ENCODE measurements around the gene DDX50.
A peak's percentile ranks its signal among the peaks of the same experiment; 100 is the strongest.
"Not testable (repeated sequence)": the region's sequence is repeated elsewhere in the genome, so short reads cannot be mapped to it uniquely, and the experiment has no call there.

DDX50 gene, protein sequence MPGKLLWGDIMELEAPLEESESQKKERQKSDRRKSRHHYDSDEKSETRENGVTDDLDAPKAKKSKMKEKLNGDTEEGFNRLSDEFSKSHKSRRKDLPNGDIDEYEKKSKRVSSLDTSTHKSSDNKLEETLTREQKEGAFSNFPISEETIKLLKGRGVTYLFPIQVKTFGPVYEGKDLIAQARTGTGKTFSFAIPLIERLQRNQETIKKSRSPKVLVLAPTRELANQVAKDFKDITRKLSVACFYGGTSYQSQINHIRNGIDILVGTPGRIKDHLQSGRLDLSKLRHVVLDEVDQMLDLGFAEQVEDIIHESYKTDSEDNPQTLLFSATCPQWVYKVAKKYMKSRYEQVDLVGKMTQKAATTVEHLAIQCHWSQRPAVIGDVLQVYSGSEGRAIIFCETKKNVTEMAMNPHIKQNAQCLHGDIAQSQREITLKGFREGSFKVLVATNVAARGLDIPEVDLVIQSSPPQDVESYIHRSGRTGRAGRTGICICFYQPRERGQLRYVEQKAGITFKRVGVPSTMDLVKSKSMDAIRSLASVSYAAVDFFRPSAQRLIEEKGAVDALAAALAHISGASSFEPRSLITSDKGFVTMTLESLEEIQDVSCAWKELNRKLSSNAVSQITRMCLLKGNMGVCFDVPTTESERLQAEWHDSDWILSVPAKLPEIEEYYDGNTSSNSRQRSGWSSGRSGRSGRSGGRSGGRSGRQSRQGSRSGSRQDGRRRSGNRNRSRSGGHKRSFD

DNA sequence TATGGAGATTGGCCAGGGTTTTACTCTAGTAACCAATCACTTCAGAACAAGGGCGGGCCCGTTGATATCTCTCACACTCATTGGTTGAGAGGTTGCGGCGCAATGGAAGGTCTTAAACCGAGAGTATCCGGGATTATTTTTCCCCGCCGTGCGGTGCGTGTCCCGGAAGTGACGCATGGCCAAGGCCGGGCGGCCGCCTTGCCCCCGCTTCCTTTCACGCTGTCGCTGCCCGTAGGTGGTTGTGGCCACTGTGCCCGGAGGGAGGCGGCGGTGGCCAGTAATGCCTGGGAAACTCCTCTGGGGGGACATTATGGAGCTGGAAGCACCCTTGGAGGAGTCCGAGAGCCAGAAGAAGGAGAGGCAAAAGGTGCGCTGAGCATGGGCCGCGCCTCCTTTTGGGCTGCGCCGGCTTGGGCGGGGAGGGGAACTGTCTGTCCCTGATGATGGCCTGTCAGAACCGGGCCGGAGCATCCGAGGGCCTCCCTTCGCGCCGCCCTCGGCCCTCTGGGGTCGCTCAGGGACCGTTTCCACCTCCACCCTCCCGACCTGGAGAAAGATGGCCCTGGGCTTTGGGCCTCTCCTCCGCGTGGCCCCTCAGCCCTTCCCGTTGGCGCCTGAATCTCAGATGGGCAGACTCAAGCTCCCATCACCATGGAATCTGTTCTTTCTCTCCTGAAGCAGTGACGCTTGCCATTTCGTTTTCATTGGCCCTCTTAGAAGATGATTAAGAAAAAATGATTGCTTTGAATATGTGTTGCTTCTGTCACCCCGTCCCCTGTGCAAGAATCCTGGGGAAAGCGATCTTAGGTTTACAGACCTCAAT lies at the start of gene DDX50:
DDX50 (plus strand) TSS at position 211 of the 823 bp plus-strand sequence; CDS start at position 281, 70 bp downstream.
- peak; percentile 98 for DNase-seq

DNA sequence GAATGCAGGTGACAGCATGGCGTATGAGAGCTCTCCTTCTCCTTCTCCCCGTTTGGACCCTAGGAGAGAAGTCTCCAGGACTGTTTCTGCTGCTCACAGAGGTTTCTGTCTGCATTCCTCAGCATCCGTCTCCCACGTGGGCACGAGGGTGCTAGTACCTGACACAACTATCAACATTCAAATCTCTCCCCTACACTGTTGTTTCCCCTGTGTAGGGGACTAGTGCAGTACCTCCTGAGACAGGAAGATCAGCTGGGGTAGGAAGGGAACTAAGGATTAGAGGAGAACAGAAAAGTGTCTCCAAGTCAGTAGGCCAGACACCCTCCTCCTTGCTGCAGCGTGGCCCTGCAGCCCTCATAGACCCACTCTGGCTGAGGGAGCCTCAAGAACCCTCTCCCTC lies 44.8 kb upstream of the DDX50 start:
- DNase-seq = no peak

DNA sequence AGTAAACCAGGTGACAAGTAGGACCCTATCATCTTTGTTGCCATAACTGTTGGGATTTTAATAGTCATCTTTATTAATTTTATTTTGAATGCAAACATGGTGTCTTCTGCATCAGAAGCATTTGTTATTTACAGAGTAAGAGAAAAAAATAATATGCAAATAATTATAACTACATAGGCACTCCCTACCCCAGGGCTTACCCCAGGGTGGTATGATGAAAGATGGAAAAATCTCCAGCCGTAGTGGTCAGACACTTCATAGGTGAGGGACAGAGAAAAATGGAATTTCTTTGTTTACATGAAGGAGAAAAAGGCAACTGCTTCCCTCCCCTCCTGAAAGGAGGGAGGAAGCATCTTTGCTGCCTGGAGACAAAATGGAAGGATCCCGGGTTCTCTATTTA lies 44.1 kb upstream of the DDX50 start:
- no peak for DNase-seq

DNA sequence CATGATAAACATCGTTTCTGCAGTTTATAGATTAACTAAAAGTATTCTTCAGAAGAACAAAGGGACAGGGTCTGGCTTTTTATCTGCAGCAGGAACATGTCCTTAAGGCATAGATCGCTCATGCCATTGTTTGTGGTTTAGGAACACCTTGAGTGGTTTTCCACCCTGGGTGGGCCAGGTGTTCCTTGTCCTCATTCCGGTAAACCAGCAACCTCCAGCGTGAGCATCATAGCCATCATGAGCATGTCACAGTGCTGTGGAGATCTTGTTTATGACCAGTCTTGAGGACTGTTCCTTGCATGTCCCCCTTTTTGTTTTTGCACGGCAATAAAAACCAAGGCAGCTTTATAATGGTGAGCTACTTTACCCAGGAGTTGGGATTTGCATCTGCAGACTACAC lies 39.9 kb upstream of the DDX50 start:
- no peak for DNase-seq

DNA sequence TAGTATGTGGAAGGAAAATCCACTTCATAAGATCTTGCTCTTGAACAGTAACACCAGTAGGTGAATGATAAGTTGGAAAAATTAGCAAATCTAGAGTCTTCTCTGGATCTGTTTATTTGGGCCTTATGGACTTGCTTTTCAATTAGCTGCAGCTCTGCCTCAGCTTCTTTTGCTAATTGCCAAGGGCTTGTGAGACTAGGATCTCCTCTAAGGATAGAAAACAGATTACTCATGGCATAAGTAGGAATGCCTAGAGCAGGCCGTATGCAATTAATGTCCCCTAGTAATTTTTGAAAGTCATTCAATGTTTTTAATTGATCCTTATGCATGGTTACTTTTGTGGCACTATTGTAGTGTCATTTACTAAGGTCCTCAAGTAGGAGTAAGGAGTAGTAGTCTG lies 36.5 kb upstream of the DDX50 start:
- no peak for DNase-seq

DNA sequence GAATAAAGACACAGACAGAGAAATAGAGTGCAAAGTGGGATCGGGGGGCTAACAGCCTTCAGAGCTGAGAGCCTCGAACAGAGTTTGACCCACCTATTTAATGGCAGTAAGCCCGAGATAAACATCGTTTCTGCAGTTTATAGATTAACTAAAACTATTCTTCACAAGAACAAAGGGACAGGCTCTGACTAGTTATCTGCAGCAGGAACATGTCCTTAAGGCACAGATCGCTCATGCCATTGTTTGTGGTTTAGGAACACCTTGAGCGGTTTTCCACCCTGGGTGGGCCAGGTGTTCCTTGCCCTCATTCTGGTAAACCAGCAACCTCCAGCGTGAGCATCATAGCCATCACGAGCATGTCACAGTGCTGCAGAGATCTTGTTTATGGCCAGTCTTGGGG lies 32.9 kb upstream of the DDX50 start:
- not testable (repeated sequence) for DNase-seq

DNA sequence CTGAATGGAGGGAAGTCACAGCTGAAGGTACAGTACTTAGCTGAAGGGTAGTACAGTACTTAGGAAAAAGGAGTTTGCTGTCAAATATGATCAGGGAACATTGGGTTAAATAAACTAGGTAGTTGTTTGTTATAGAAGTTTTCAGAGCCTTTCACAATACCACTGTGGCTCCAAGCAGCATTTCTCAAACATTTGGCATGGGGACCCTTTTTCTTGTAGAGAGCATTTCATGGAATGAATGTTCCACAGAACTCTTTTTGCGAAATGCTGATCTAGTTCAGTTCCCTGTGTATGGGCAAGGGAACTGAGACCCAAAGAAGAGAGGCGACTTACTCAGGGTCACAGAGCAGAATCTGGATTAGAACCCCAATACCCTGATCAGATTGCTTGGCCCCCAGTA lies 31.5 kb upstream of the DDX50 start:
- no peak for DNase-seq

DNA sequence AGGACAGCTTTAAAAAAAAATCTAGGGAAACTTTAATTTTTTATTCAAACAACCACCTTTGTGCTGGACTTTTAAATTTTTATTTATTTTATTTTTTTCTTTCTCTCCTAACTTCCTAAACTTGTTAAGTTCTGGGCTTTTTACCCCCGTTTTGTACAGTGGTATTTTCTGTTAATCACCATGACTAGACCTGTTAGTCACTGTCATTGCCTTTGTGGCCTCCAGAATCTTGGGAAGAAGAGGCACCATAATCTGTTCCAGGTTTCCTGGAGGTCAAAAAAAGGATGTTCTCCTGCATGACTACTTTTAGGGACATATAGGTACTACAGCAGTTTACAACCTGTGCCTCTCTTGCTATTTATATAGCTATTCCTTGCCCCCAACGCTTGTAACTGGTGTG lies 31.1 kb upstream of the DDX50 start:
- no peak for DNase-seq

DNA sequence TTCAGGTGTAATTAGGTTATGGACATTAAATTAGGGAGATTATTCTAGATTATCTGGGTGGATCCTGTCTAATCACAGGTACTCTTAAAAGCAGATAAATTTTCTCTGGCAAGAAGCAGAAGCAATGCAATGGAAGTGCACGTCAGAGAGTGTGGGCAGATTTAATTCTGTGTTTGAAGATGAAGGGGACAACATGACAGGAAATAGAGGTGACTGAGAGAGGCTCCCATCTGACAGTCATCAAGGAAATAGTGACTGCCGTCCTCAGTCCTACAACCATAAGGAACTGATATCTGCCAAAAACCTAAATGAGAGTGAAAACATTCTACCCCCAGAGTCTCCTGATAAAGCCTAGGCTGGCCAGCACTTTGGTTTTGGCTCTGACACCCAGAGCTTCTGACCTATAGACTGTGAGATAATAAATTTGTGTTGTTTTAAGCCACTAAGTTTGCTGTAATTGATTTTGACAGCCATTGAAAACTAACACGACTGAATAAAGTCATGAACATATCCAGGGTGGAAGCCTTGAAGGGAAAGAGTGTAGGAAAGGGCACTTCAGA lies 30.5 kb upstream of the DDX50 start:
- DNase-seq = no peak

DNA sequence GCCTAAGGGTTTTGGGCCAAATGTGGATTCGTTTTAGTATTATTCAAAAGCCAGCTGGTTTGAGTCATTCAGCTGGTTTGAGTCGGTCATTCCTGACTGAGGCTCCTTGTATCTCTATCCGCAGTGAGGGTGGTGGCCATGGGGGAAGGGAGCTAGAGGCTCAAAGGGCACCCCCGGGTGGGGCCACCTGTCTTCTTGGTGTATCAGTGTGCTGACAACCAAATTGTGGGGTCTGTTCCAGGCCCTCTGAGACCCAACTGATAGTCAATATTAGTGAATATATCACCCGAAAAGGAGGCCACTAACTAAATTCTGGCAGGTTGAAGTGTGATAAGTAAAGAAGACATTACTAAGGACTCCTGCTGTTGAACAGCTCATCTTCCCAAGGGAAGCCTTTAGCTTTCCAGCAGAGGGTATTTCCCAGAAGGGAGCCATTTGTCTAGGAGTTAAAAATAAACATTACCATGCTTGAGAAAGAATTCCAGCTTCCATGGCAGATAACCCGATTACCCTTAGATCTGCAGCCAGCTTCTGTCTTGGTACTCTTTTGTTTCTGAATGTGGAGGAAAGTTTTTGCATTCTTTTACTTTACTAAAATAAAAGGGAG lies 29.9 kb upstream of the DDX50 start:
- no peak for DNase-seq

DNA sequence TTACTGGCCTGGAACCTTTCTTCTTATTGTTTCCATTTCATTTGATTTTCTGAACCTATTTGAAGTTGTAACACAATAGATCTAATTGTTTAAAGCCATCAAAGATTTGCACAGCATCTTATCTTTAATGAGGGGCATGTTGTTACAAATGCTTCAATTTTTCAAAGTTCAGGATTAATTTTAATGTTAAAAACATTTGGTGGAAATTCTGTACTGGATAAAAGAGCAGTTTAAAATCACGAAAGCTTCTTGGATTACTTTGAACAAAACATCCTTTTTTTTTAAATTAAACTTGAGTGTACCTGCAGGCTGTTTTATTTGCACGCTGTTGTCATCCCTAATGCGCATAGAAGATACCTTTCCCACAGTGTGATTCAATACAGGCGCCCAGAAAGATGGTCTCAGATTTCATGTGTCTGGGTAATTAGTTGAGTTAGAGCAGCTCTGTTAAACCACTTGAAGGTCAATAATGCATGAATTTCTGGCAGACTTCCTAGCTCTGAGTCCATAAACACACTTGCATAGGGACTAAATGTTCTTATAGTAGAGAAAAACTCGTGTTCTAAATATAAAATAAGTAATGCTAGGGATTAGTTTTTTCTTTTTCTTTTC lies 29.3 kb upstream of the DDX50 start:
- no peak for DNase-seq

DNA sequence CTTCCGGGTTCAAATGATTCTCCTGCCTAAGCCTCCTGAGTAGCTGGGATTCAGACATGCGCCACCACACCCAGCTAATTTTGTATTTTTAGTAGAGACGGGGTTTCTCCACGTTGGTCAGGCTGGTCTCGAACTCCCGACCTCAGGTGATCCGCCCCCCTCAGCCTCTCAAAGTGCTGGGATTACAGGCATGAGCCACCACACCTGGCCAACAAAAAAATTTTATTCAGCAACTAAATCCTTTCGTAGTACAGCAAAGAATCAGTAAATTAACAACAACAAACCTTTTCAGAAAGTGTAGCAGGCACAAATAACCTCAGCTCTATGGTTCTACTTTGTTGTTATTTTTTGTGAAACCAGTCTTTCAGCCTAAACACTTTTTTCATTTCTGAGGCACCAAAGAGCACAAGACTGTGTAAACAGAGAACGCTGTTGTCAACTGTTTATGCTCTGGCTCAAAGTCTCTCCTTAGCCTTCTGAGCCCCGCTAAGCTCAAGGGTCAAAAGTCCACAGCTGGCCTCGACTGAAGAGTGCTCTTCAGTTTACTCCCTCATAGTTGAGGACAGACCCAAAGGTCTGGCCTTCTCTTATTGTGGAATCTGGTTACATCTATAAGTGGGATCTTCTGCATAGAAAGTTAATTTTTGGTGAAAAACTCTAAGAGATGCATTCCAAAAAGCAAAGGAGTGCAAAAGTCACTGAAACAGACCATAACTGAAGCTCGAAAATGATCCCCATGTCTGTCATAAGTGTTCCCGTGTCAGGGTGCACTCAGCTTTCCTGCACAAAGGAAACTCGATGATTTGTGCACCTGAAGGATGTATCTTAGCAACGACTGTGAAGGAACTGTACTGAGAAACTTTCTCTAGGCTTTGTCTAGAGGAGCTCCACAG lies 24.6 kb upstream of the DDX50 start:
- no peak for DNase-seq

DNA sequence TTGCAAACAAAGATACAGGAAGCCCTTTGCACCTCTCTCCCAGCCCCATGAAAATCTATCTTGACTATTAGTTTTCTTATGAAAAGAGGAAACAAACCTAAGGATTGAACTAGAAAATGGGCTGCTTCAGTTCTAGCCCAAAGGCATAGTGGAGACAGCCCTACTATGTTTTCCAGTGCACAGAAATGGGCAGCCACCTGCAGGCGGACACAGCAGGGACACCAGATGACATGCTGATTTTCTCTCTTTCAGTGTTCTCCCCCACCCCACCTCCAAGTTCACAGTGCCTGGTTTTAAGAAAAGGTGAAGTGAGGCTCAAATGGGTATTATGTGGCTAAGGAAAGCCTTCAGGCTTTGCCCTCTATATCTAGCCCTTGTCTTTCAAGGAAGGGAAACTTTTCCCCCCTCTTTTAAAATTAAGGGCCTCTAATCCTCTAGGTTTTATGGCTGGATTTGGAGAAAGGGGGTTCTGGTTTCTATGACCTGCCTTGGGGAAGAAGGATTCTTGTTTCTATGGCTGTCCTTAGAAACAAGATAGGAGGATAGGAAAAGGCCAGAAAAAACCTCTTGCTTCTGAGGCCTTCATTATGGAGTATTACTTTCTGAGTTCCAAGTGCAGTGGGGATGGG lies 23.5 kb upstream of the DDX50 start:
- no peak for DNase-seq

DNA sequence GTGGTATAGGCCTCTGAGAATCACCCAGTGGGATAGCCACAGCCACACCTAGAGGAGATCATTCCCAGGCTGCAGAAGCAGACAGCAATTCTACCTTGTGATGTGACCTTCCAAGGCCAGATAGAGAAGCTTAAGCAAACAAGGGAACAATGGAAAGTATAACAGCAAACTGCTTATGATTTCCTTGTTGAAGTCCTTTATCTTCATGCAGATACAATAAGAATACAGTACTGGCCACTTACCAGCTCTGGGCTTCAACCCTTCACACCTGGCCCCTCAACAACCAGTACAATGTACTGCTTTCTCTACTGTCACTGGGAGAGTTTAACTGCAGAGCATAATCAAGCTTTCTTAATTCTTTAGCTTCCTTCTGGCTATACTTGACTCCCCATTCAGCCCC lies 22.6 kb upstream of the DDX50 start:
- DNase-seq = no peak

DNA sequence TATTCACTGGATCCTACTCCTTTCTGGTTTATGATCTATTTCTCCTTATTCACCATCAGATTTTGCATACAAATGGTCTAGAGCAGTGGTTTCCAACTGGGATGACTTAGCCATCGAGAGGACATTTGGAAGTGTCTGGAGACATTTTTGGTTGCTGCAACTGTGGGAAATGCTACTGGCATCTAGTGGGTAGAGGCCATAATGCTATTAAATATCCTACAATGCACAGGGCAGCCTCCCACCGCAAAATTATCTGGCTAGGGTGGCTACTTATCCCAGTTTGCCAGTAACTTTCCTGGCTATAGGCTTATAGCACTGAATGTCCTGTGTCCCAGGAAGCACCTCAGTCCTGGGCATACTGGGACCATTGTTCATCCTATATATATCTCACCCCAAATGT lies 21.5 kb upstream of the DDX50 start:
- DNase-seq = no peak

DNA sequence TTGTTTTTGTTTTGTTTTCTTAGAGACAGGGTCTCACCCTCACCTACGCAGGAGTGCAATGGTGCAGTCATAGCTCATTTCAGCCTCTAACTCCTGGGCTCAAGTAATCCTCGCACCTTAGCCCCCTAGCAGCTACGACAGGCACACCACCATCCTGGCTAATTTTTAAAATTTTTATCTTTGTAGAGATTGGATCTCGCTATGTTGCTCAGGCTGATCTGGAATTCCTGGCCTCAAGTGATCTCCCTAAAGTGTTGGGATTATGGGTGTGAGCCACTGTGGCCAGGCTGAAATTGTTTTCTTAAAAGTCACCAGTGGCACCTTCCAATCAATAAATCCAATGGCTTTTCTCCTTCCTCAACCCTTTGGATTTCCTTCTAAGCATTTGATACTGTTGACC lies 20.9 kb upstream of the DDX50 start:
- no peak for DNase-seq

DNA sequence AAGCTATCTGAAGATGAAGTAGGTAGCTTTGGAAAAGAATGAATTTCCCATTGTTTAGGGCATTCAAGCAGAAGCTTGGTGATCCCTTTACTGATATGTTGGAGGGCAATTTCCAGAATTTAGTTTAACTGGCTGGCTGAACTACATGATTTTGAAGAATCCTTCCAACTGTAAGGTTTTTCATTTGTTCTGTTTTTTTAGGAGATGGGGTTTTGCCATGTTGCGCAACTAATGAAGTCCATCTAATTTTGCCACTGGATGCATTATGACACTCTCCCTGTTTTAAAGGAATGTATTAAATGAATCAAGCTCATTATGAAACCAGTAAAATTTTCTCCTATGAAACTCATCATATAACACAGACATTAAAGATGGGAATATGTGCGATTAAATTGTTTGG lies 6.1 kb upstream of the DDX50 start:
- no peak for DNase-seq

DNA sequence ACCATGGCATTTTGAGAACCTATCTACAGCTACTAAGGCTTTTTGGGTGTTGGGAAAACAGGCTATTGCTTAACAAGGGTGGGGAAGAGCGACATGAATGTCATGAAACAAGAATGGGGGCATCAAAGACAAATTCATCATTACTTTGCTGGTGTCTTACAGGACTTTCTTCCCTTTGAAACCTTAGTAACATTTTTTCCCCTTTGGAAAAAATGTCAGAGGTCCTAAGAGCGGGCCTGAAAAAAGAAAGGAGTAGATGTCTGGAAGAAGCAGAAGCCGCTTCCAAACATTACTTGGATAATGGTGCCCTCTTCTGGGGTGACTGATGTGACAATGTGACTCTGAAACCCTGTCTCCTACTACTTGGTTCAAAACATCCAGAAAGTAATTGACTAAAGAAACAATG lies 3.8 kb upstream of the DDX50 start:
- peak; percentile 60 for DNase-seq

DNA sequence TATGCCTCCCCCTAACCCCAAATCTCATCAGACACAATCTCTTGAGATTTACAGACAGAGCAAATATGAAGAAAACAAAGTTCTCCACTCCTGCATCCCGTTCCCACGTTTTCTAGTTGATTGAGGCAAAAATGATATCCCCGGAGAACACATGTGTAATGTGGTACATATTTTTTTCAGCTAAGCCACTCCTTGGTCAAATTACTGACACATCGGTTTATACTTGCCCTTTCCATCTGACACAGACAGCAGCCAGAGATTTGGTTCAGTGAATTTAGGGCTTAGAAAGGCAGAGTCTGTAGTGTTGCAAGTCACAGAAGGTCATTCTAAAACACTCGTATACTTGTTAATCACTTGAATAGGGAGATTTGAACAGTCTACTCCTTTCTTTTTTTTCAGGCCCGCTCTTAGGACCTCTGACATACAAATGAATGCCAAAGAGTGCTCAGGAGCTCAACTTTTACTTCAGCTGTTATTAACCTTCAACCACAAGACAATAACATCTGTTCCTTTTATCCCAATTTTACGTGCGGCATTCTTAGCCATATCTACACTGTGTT lies 1.8 kb upstream of the DDX50 start:
- DNase-seq = no peak

DNA sequence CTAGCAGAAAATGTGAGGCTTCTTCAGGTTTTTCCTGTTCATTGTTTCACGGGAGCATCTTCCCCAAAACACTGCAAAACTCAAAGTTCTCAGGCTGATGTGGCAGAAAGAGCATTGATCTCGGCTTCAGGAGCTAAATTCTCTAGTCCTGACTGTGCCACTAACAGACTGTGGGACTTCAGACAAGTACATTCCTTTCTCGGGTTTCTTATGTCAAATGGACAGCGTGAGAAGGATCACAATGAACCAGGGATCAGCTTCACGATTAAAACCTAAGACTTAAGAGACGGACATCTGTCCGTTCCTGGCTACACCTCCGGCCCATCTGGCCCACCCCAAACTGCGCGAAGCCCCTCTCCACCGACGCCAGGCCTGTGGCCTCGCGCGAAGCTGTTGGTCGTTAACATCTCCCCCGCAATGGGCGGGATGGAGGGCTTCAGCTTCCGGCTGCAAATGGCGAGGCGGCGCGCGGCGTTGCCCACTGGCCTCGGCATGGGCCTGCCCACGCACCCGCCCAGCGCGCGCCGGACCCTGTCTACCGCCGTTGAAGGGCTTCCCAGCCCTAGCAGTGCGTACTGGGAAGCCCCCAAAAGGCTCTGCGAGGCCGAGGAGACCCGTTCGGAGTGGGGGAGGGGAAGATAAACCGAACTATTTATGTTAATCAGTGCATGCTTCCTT lies 549 bp upstream of the DDX50 start:
- DNase-seq = no peak
